Stimulated activated naive CD8-positive, alpha-beta T cell treated with anti-CD3 and anti-CD28 coated beads, Interleukin-15, Interleukin-2, amounts not matched to agents 100 ng/mL and 50 ng/mL, for 24 hours (primary cell): ENCODE measurements around the gene ZDHHC21.
A peak's percentile ranks its signal among the peaks of the same experiment; 100 is the strongest.
"Not testable (repeated sequence)": the region's sequence is repeated elsewhere in the genome, so short reads cannot be mapped to it uniquely, and the experiment has no call there.

Source experiments
- H3K27ac Mint-ChIP-seq: one replicate; pipeline ENCODE4 v1.8.0; 2021; ENCODE audit warnings: mild to moderate bottlenecking, mixed read lengths
- H3K27me3 Mint-ChIP-seq: one replicate; pipeline ENCODE4 v1.8.0; 2021; ENCODE audit warnings: mixed read lengths
- H3K36me3 Mint-ChIP-seq: one replicate; pipeline ENCODE4 v1.8.0; 2021; ENCODE audit warnings: low read depth, mixed read lengths
- H3K4me1 Mint-ChIP-seq: one replicate; pipeline ENCODE4 v1.8.0; 2021; ENCODE audit warnings: low read depth, mixed read lengths
- H3K4me3 Mint-ChIP-seq: one replicate; pipeline ENCODE4 v1.8.0; 2021; ENCODE audit warnings: mild to moderate bottlenecking, mixed read lengths
- H3K9me3 Mint-ChIP-seq: one replicate; pipeline ENCODE4 v1.8.0; 2021; ENCODE audit warnings: mixed read lengths

The ZDHHC21 gene

GRCh38 chr9:14702200-14702720 lies 9.0 kb upstream of the ZDHHC21 start:
- Mint-ChIP-seq H3K4me1 (no peaks in the 10 kb centered on the region), H3K36me3 (peaks cover 11% of the 10 kb centered on the region), H3K4me3 (no peak overlapping the region), H3K9me3 (peaks cover 22% of the 10 kb centered on the region), H3K27ac (no peak overlapping the region), H3K27me3 (peaks cover 37% of the 10 kb centered on the region)

- Mint-ChIP-seq H3K27ac (peak overlapping the region; percentile 84), H3K27me3 (peaks cover 4% of the 10 kb centered on the region), H3K9me3 (no peaks in the 10 kb centered on the region), H3K4me3 (peak overlapping the region; percentile 90), H3K4me1 (peaks cover 35% of the 10 kb centered on the region), H3K36me3 (peaks cover 15% of the 10 kb centered on the region)
These were observed 572 bp downstream of the ZDHHC21 start for GRCh38 chr9:14692470-14693250.

- peaks cover 35% of the 10 kb centered on the region for H3K4me1 Mint-ChIP-seq
- H3K36me3 Mint-ChIP-seq = peaks cover 20% of the 10 kb centered on the region
- no peaks in the 10 kb centered on the region for H3K27me3 Mint-ChIP-seq
- H3K4me3 Mint-ChIP-seq = peak overlapping the region; percentile 9
- H3K27ac Mint-ChIP-seq = no peak overlapping the region
- H3K9me3 Mint-ChIP-seq = no peaks in the 10 kb centered on the region
These were observed 2.1 kb downstream of the ZDHHC21 start for GRCh38 chr9:14690948-14691730.

- peaks cover 39% of the 10 kb centered on the region for H3K36me3 Mint-ChIP-seq
- H3K27ac Mint-ChIP-seq = no peak overlapping the region
- peaks cover 21% of the 10 kb centered on the region for H3K4me1 Mint-ChIP-seq
These were observed 6.1 kb downstream of the ZDHHC21 start for GRCh38 chr9:14687042-14687719.

GRCh38 chr9:14686168-14686567 lies 7.1 kb downstream of the ZDHHC21 start:
- H3K27ac Mint-ChIP-seq = no peak overlapping the region
- no peaks in the 10 kb centered on the region for H3K9me3 Mint-ChIP-seq
- H3K27me3 Mint-ChIP-seq = no peaks in the 10 kb centered on the region
- H3K4me3 Mint-ChIP-seq = no peak overlapping the region
- H3K36me3 Mint-ChIP-seq = peaks cover 41% of the 10 kb centered on the region
- H3K4me1 Mint-ChIP-seq = peaks cover 11% of the 10 kb centered on the region

More at GRCh38 chr9:14687042-14687719, 6.1 kb downstream of the ZDHHC21 start:
- Mint-ChIP-seq H3K9me3 (no peaks in the 10 kb centered on the region), H3K27me3 (no peaks in the 10 kb centered on the region), H3K4me3 (no peak overlapping the region)

GRCh38 chr9:14682616-14683015 lies 10.6 kb downstream of the ZDHHC21 start:
- not testable (repeated sequence) for H3K4me3 Mint-ChIP-seq, H3K4me1 Mint-ChIP-seq, H3K27me3 Mint-ChIP-seq, H3K27ac Mint-ChIP-seq, H3K9me3 Mint-ChIP-seq
- H3K36me3 Mint-ChIP-seq = peaks cover 43% of the 10 kb centered on the region

GRCh38 chr9:14678776-14679175 lies 14.5 kb downstream of the ZDHHC21 start:
- no peaks in the 10 kb centered on the region for H3K27me3 Mint-ChIP-seq
- no peak overlapping the region for H3K27ac Mint-ChIP-seq
- peaks cover 36% of the 10 kb centered on the region for H3K36me3 Mint-ChIP-seq
- H3K4me1 Mint-ChIP-seq = peaks cover 3% of the 10 kb centered on the region
- H3K9me3 Mint-ChIP-seq = no peaks in the 10 kb centered on the region
- H3K4me3 Mint-ChIP-seq = no peak overlapping the region

- Mint-ChIP-seq H3K4me1 (peaks cover 3% of the 10 kb centered on the region), H3K4me3 (no peak overlapping the region), H3K9me3 (no peaks in the 10 kb centered on the region), H3K27ac (no peak overlapping the region), H3K36me3 (peaks cover 30% of the 10 kb centered on the region), H3K27me3 (no peaks in the 10 kb centered on the region)
These were observed 15.4 kb downstream of the ZDHHC21 start for GRCh38 chr9:14677872-14678271.

GRCh38 chr9:14677396-14677795 lies 15.8 kb downstream of the ZDHHC21 start:
- Mint-ChIP-seq H3K4me1 (peaks cover 3% of the 10 kb centered on the region), H3K4me3 (no peak overlapping the region), H3K36me3 (peaks cover 28% of the 10 kb centered on the region), H3K27me3 (no peaks in the 10 kb centered on the region), H3K9me3 (no peaks in the 10 kb centered on the region), H3K27ac (no peak overlapping the region)

- H3K27ac Mint-ChIP-seq = no peak overlapping the region
- no peaks in the 10 kb centered on the region for H3K27me3 Mint-ChIP-seq
- H3K4me3 Mint-ChIP-seq = no peak overlapping the region
- H3K36me3 Mint-ChIP-seq = peaks cover 29% of the 10 kb centered on the region
- no peaks in the 10 kb centered on the region for H3K9me3 Mint-ChIP-seq
- H3K4me1 Mint-ChIP-seq = peaks cover 10% of the 10 kb centered on the region
These were observed 18.6 kb downstream of the ZDHHC21 start for GRCh38 chr9:14674630-14675029.

- Mint-ChIP-seq H3K27ac (no peak overlapping the region), H3K4me3 (no peak overlapping the region), H3K36me3 (peaks cover 11% of the 10 kb centered on the region), H3K4me1 (peaks cover 7% of the 10 kb centered on the region), H3K27me3 (no peaks in the 10 kb centered on the region), H3K9me3 (no peaks in the 10 kb centered on the region)
These were observed 21.9 kb downstream of the ZDHHC21 start for GRCh38 chr9:14671377-14671776.

- no peak overlapping the region for H3K27ac Mint-ChIP-seq
- H3K9me3 Mint-ChIP-seq = no peaks in the 10 kb centered on the region
- H3K36me3 Mint-ChIP-seq = peaks cover 11% of the 10 kb centered on the region
- peaks cover 7% of the 10 kb centered on the region for H3K4me1 Mint-ChIP-seq
- no peaks in the 10 kb centered on the region for H3K27me3 Mint-ChIP-seq
- no peak overlapping the region for H3K4me3 Mint-ChIP-seq
These were observed 22.5 kb downstream of the ZDHHC21 start for GRCh38 chr9:14670718-14671117.

- H3K4me1 Mint-ChIP-seq, H3K9me3 Mint-ChIP-seq, H3K27me3 Mint-ChIP-seq, H3K27ac Mint-ChIP-seq, H3K4me3 Mint-ChIP-seq: not testable (repeated sequence)
- H3K36me3 Mint-ChIP-seq = peaks cover 13% of the 10 kb centered on the region
These were observed 29.2 kb downstream of the ZDHHC21 start for GRCh38 chr9:14664022-14664421.

- no peaks in the 10 kb centered on the region for H3K27me3 Mint-ChIP-seq
- no peak overlapping the region for H3K4me3 Mint-ChIP-seq
- no peaks in the 10 kb centered on the region for H3K9me3 Mint-ChIP-seq
- H3K36me3 Mint-ChIP-seq = peaks cover 33% of the 10 kb centered on the region
- H3K4me1 Mint-ChIP-seq = no peaks in the 10 kb centered on the region
- no peak overlapping the region for H3K27ac Mint-ChIP-seq
These were observed 31.2 kb downstream of the ZDHHC21 start for GRCh38 chr9:14662060-14662453.
